Nephron progenitor cell (in vitro differentiated cells): ENCODE measurements around the gene AZI2.

Source experiments
- DNase-seq: peaks from one replicate; pipeline ENCODE4 v3.0.0; 2021
- H3K27ac Mint-ChIP-seq: 2 replicates; pipeline ENCODE4 v1.8.0; 2021; ENCODE audit warnings: mild to moderate bottlenecking, moderate library complexity, mixed read lengths
- H3K27me3 Mint-ChIP-seq: 2 replicates; pipeline ENCODE4 v1.8.0; 2021; ENCODE audit warnings: mild to moderate bottlenecking, low read depth, mixed read lengths; ENCODE audit not compliant: poor library complexity
- H3K36me3 Mint-ChIP-seq: 2 replicates; pipeline ENCODE4 v1.8.0; 2021; ENCODE audit warnings: low read depth, mixed read lengths
- H3K4me1 Mint-ChIP-seq: 2 replicates; pipeline ENCODE4 v1.8.0; 2021; ENCODE audit warnings: mixed read lengths
- H3K4me3 Mint-ChIP-seq: 2 replicates; pipeline ENCODE4 v1.8.0; 2021; ENCODE audit warnings: mild to moderate bottlenecking, moderate library complexity, mixed read lengths
- H3K9me3 Mint-ChIP-seq: 2 replicates; pipeline ENCODE4 v1.8.0; 2021; ENCODE audit warnings: mild to moderate bottlenecking, moderate library complexity, mixed read lengths
- TF ChIP-seq, protein P1 (sequence below): fragments of 200-600 bp; sonication (generic); IDR thresholded peaks from 2 replicates; pipeline ENCODE4 v1.5.0; 2021; ENCODE audit warnings: antibody characterized with exemption

Gene AZI2

DNA sequence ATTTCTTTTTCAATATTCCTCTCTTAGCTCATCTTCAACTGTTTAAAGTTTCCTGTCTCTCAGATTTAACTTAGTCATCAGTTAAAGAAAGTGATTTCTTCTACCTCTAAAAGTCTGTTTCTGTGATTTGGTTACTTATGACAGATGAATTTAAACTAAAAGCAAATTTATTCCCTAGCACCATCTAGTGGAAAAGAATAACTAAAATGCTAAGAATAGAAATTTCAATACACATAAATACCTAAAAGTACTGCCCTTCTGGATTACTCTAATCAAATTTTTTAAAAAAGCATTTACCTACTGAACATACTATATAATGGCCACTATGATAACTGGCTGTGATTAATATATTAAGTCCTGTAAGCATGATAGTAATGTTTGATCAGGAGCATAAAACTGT lies 14.1 kb downstream of the AZI2 start:
- Mint-ChIP-seq H3K27me3 (no peaks in the 10 kb centered on the region), H3K36me3 (peaks cover 15% of the 10 kb centered on the region), H3K4me1 (no peaks in the 10 kb centered on the region), H3K27ac (no peak overlapping the region), H3K4me3 (no peak overlapping the region), H3K9me3 (no peaks in the 10 kb centered on the region)
- no peak for DNase-seq
- TF ChIP-seq, protein P1, sequence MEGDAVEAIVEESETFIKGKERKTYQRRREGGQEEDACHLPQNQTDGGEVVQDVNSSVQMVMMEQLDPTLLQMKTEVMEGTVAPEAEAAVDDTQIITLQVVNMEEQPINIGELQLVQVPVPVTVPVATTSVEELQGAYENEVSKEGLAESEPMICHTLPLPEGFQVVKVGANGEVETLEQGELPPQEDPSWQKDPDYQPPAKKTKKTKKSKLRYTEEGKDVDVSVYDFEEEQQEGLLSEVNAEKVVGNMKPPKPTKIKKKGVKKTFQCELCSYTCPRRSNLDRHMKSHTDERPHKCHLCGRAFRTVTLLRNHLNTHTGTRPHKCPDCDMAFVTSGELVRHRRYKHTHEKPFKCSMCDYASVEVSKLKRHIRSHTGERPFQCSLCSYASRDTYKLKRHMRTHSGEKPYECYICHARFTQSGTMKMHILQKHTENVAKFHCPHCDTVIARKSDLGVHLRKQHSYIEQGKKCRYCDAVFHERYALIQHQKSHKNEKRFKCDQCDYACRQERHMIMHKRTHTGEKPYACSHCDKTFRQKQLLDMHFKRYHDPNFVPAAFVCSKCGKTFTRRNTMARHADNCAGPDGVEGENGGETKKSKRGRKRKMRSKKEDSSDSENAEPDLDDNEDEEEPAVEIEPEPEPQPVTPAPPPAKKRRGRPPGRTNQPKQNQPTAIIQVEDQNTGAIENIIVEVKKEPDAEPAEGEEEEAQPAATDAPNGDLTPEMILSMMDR, result no peak

DNA sequence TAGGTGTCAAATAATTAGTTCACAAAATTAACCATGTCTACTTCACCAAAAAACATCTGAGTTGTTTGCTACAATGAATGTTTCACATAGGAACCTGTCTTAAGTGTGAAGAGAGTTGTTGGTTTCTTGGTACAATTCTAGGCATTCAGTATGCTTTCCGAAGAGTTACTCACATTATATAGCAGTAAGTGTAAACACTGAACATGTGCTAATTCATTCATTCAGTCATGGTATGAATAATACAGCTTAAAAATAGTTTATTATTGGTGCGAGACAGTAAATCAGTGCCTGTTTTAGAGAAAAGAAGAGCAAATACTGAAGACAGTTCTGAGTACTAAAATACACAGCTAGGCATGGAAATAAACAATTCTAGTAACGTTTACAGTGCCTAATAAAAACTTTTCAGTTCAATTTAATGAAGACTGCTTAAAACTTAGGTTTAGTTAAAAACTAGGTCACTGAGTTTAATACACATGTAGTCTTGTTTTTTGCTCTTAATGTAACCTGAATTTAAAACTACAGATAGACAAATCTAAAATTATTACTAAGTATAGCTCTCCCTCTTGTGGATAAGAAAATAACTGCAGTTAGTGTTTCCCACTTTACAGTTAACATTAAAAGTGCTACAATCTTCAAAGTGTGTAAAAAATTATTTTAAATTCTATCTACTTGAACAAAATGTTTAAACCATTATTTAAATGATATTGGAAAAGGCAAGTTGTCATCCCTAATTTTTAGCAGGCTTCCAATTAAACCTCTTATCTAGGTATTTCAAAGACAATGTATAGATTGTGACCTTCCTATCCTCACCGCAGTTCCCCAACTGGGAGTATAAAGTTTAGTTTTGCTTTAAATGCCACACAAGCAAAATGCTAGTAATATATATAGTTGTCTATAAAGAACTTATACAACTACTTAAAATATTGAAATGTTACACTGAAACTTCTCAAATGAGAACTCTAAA lies 20.2 kb downstream of the AZI2 start:
- H3K27ac Mint-ChIP-seq, result no peak overlapping the region
- H3K27me3 Mint-ChIP-seq, result no peaks in the 10 kb centered on the region
- DNase-seq, result no peak

DNA sequence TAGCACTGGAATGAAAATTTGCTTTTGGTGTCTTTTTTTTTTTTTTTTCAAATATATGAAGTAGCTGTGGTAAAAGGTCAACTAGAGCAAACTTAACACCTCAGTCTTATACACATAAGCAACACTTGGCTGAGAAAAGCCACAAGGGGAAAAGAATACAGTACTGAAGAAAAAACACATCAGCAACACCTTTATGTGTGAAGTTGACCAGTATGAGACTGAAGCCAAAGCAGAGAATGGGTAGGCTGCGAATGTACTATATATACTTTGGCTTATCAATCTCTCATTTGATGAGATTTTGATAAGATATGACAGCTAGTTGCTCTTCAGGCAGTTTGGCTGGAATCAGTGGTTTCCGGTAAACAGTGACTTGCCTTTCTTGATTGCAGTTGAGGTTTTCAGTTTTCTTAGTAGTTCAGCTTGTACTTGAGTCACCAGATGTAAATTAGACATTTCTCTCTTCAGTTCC lies 22.1 kb downstream of the AZI2 start:
- Mint-ChIP-seq H3K36me3 (peaks cover 16% of the 10 kb centered on the region), H3K9me3 (no peaks in the 10 kb centered on the region), H3K27ac (no peak overlapping the region), H3K4me1 (no peaks in the 10 kb centered on the region), H3K27me3 (no peaks in the 10 kb centered on the region), H3K4me3 (no peak overlapping the region)
- TF ChIP-seq, protein P1, result no peak
- no peak for DNase-seq

More for the DNA sequence above, 20.2 kb downstream of the AZI2 start:
- no peaks in the 10 kb centered on the region for H3K4me1 Mint-ChIP-seq
- H3K9me3 Mint-ChIP-seq, result no peaks in the 10 kb centered on the region
- TF ChIP-seq, protein P1, result peak; percentile 72
- H3K4me3 Mint-ChIP-seq, result no peak overlapping the region
- H3K36me3 Mint-ChIP-seq, result peaks cover 15% of the 10 kb centered on the region

DNA sequence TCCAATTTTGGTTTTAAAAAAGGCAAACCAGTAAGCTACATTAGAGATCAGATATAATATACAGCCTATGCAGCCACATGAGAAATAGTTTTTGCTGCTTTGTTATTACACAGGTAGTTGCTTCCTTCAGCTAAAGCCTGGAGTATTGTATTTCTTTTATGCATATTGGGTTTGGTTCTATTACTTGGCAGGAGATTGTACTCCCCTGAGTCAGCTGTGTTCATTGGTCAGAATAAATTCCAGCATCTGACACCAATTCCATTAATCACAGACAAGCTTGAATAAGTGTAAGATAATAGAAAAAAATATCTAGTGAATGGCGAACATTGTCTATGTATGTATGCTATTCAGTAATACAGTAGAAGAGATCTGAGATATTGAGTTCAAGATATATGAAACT lies 26.2 kb downstream of the AZI2 start:
- H3K9me3 Mint-ChIP-seq, result no peaks in the 10 kb centered on the region
- no peak for DNase-seq
- TF ChIP-seq, protein P1, result no peak
- H3K4me1 Mint-ChIP-seq, result no peaks in the 10 kb centered on the region
- no peak overlapping the region for H3K4me3 Mint-ChIP-seq
- H3K27ac Mint-ChIP-seq, result no peak overlapping the region
- peaks cover 23% of the 10 kb centered on the region for H3K36me3 Mint-ChIP-seq
- no peaks in the 10 kb centered on the region for H3K27me3 Mint-ChIP-seq

DNA sequence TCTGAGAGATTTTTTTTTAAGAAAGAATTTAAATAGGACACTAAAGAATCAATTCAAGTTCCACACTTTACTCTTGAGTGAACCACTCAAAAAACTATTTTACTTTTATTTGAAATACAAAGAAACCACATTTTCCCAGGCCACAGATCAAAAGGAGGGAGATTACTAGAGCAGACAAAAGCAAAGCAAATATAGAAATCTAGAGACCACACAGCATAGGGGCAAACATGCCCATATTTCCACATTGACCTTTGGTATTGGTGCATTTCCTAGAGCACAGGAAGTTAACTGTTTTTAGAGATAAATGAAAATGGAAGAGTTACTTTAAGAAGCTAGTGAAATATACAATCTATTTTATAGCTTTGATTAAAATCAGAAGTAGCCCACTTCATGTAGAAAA lies 27.6 kb downstream of the AZI2 start:
- no peaks in the 10 kb centered on the region for H3K4me1 Mint-ChIP-seq

More for the DNA sequence above, 27.6 kb downstream of the AZI2 start:
- Mint-ChIP-seq H3K9me3 (no peaks in the 10 kb centered on the region), H3K27me3 (no peaks in the 10 kb centered on the region), H3K36me3 (peaks cover 23% of the 10 kb centered on the region), H3K27ac (no peak overlapping the region), H3K4me3 (no peak overlapping the region)
- TF ChIP-seq, protein P1, result no peak
- no peak for DNase-seq
